Endothelial cell of umbilical vein (primary cell): ENCODE measurements around the gene IP6K3. TPM values are rescaled to one million over a fixed set of nuclear protein-coding genes. Genes with fewer than 3 reads are reported as not detected.

Experiments
- BruUV-seq: library from RNA; stranded (reverse); fragments of 400-500 nt; replicated peaks from 2 replicates; lab custom pipeline; 2021; lab: Mats Ljungman, UMichigan
- CTCF ChIA-PET: fragments of 300-600, 350-600 bp; sonication (Branson Sonifier 250); formaldehyde crosslinking; loops from one replicate; lab custom pipeline; 2021; ENCODE audit warnings: antibody characterized with exemption, inconsistent platforms; lab: Charles Lee
- POLR2A ChIA-PET: fragments of 300-600, 350-600 bp; sonication (Branson Sonifier 250); formaldehyde crosslinking; loops from one replicate; lab custom pipeline; 2021; ENCODE audit warnings: antibody characterized with exemption, inconsistent platforms; lab: Charles Lee
- DNase-seq: peaks from one replicate; pipeline ENCODE4 v3.0.0-alpha.2; 2011; ENCODE audit warnings: low read depth, low spot score
- FAIRE-seq: peaks from 2 replicates; lab custom pipeline; 2011; peaks lifted over from hg19 to GRCh38; lab: Jason Lieb, UNC
- H2AFZ ChIP-seq: 2 replicates; pipeline ENCODE4 v1.6.0; 2012; ENCODE audit warnings: low read depth, low read length, control low read depth, inconsistent platforms
- H3K27ac ChIP-seq: 2 replicates; pipeline ENCODE4 v1.5.1; 2011; ENCODE audit warnings: low read depth, mild to moderate bottlenecking, control low read depth, low read length, moderate library complexity; ENCODE audit not compliant: insufficient read depth
- H3K27me3 ChIP-seq, 2 experiments: 2 replicates each; pipeline versions ENCODE4 v1.6.0 to v1.6.1; 2011; ENCODE audit warnings: low read length in 2 of 2, mixed read lengths in 1 of 2; ENCODE audit not compliant: control insufficient read depth in 2 of 2, insufficient read depth in 2 of 2
- H3K36me3 ChIP-seq, 2 experiments: 2 replicates in 1 of 2; 3 replicates in 1 of 2; pipeline ENCODE4 v1.5.1; 2011; ENCODE audit warnings: low read length in 2 of 2, mild to moderate bottlenecking in 1 of 2, moderate library complexity in 1 of 2; ENCODE audit not compliant: control insufficient read depth in 2 of 2, insufficient read depth in 2 of 2; ENCODE audit errors: extremely low read depth in 1 of 2
- H3K4me1 ChIP-seq: 3 replicates; pipeline ENCODE4 v1.5.1; 2011; ENCODE audit warnings: mild to moderate bottlenecking, low read length; ENCODE audit not compliant: control insufficient read depth, insufficient read depth; ENCODE audit errors: extremely low read depth
- H3K4me2 ChIP-seq: 2 replicates; pipeline ENCODE4 v1.6.1; 2011; ENCODE audit warnings: low read length, control low read depth, mixed read lengths; ENCODE audit not compliant: insufficient read depth
- H3K4me3 ChIP-seq, 3 experiments: fragments of 200-600 bp in 1 of 3; sonication (generic), shearing (Covaris generic) in 1 of 3; replicated peaks in 1 of 3; 2 replicates each; pipeline ENCODE4 v1.5.1; 2011 to 2016; ENCODE audit warnings: control low read depth in 3 of 3, low read length in 3 of 3, mild to moderate bottlenecking in 2 of 3, inconsistent platforms in 1 of 3, low read depth in 1 of 3, moderate library complexity in 1 of 3; ENCODE audit not compliant: insufficient read depth in 1 of 3
- H3K79me2 ChIP-seq: 2 replicates; pipeline ENCODE4 v1.6.0; 2012; ENCODE audit warnings: low read length, inconsistent platforms; ENCODE audit not compliant: control insufficient read depth, insufficient read depth
- H3K9ac ChIP-seq: replicated peaks from 2 replicates; pipeline ENCODE3; 2011; ENCODE audit warnings: low read length, control low read depth; ENCODE audit not compliant: insufficient read depth; ENCODE audit errors: extremely low read depth
- H3K9me1 ChIP-seq: replicated peaks from 3 replicates; pipeline ENCODE4 v1.6.0; 2011; ENCODE audit warnings: mild to moderate bottlenecking, low read length; ENCODE audit not compliant: control insufficient read depth, insufficient read depth; ENCODE audit errors: extremely low read depth
- H3K9me3 ChIP-seq: replicated peaks from 2 replicates; pipeline ENCODE4 v1.5.1; 2012; ENCODE audit warnings: low read length, inconsistent platforms; ENCODE audit not compliant: control insufficient read depth, insufficient read depth
- H4K20me1 ChIP-seq: replicated peaks from 2 replicates; pipeline ENCODE3; 2011; ENCODE audit warnings: mild to moderate bottlenecking, low read length; ENCODE audit not compliant: control insufficient read depth, insufficient read depth; ENCODE audit errors: extremely low read depth
- EZH2 ChIP-seq: IDR thresholded peaks from 2 replicates; pipeline ENCODE4 v1.6.1; 2012; ENCODE audit warnings: borderline replicate concordance, low read depth, mild to moderate bottlenecking, moderate library complexity, low read length, inconsistent platforms; ENCODE audit not compliant: severe bottlenecking
- FOS ChIP-seq: IDR thresholded peaks from 2 replicates; pipeline ENCODE4 v1.6.1; 2011; ENCODE audit warnings: mild to moderate bottlenecking, low read length, moderate library complexity, borderline replicate concordance; ENCODE audit not compliant: insufficient read depth
- GATA2 ChIP-seq: IDR thresholded peaks from 2 replicates; pipeline ENCODE4 v1.7.0; 2011; ENCODE audit warnings: low read depth, mild to moderate bottlenecking, moderate library complexity, mixed read lengths, low read length; ENCODE audit not compliant: insufficient read length, insufficient read depth
- JUN ChIP-seq: IDR thresholded peaks from 2 replicates; pipeline ENCODE4 v1.6.1; 2011; ENCODE audit warnings: borderline replicate concordance, low read depth; ENCODE audit not compliant: insufficient read length, insufficient read depth
- MYC ChIP-seq: IDR thresholded peaks from one replicate; pipeline ENCODE4 v1.6.1; 2011; ENCODE audit warnings: mild to moderate bottlenecking, low read depth, low read length
- POLR2AphosphoS5 ChIP-seq: IDR thresholded peaks from 2 replicates; pipeline ENCODE4 v1.6.1; 2012; ENCODE audit warnings: low read depth, mild to moderate bottlenecking, control low read depth, low read length, moderate library complexity; ENCODE audit not compliant: insufficient read depth
- dilution Hi-C: fragments of 300-500 bp; cut with MboI; formaldehyde crosslinking; loops from one replicate; pipeline ENCODE4 v1.15.0; 2019; ENCODE audit warnings: low sequenced_read_pairs; ENCODE audit not compliant: extremely low pct_ligation_motif_present
- intact Hi-C: fragments of 100-400 bp; cut with micrococcal nuclease; formaldehyde crosslinking; loops from one replicate; pipeline ENCODE4 v1.10.0; 2022
- polyA plus RNA-seq, 4 experiments: library from polyadenylated mRNA; depleted of rRNA in 3 of 4; stranded (reverse) in 3 of 4; unstranded in 1 of 4; fragments of >200 nt; gene quantifications; 2 replicates each; pipeline versions ENCODE4 v1.2.1 to v1.2.3, GENCODE V29; 2011 to 2012; ENCODE audit warnings: missing spikeins in 1 of 4
- total RNA-seq: library from RNA; stranded (reverse); gene quantifications from 2 replicates; pipeline ENCODE4 v1.2.3, GENCODE V29; 2021
- TF ChIP-seq, protein P1 (sequence below), 2 donors: IDR thresholded peaks; 1 replicate in 1 of 2; 2 replicates in 1 of 2; pipeline ENCODE4 v1.5.1; 2011; ENCODE audit warnings: low read length in 2 of 2, mild to moderate bottlenecking in 2 of 2, moderate library complexity in 2 of 2, control low read depth in 1 of 2, inconsistent platforms in 1 of 2, low read depth in 1 of 2; ENCODE audit not compliant: insufficient read depth in 1 of 2; ENCODE audit errors: extremely low read depth in 1 of 2

The IP6K3 gene
- total and polyA plus RNA-seq, 2 donors (not counting 3 experiments of a cell fraction or from before 2014, with no cell fraction given), result not detected

DNA sequence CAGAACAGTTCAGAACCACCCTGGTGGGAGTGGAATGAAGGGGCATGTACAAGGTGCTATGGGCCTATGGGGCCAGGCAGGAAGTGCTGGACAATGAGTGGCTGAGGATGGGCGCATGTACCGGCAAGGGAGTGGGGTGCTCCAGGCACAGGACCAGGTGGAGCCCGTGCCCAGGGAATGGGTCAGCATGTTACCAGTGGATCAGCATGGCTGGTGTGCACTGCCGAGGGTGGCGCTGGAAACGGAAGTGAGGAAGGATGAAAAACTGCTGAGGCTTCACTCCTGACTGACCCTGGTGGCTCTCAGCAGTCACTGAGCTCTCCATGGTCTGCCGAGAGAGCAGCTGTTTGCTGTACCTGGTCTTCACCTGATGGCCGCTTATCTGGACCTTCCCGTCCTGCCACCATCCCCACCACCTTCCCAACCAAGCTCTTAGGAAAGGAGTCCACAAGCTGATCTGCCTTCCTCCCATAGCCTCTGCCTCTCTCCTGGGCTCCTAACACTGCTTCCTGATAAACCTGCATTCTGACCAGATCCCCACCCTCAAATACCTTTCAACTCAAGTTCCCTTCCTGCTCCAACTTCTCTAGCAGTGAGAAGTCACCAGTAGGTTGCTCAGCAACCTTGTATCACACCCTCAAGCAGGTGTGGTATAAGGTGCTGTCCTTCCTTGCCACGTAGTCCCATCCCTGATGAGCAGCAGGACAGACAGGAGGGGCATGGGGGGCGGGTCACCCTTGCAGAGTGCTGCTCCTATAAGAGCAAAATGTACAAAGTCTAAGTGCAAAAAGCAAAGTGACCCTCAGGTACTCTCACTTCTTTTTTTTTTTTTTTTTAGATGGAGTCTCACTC lies 42.3 kb downstream of the IP6K3 start:
- Histone ChIP-seq H4K20me1 (no peaks in the 10 kb centered on the region), H3K4me1 (peaks cover 15% of the 10 kb centered on the region), H3K9ac (no peak overlapping the region), H3K4me2 (no peak overlapping the region), H3K9me1 (no peaks in the 10 kb centered on the region), H3K27me3 (no peaks in the 10 kb centered on the region), H2AFZ (no peak overlapping the region), H3K4me3 (no peak overlapping the region), H3K79me2 (peaks cover 8% of the 10 kb centered on the region), H3K27ac (no peak overlapping the region), H3K36me3 (peaks cover 4% of the 10 kb centered on the region in 2 experiments), H3K9me3 (no peaks in the 10 kb centered on the region)
- intact Hi-C loops (no loop called here), dilution Hi-C loops (no loop called here)
- TF ChIP-seq GATA2 (no peak), POLR2AphosphoS5 (peak; percentile 22)
- BruUV-seq, result no TSS peak
- CTCF ChIA-PET, result interaction anchor here (1.3 to 2.4 kb wide), 3 partner anchors 7 to 115 kb away, joined by 5 to 8 read pairs (median 6); no protein-coding TSS in a partner anchor
- DNase-seq, result no peak
- no peak for FAIRE-seq
- POLR2A ChIA-PET, result no interaction called here

- Histone ChIP-seq H2AFZ (no peak overlapping the region), H3K27me3 (no peaks in the 10 kb centered on the region), H3K9me3 (no peaks in the 10 kb centered on the region), H4K20me1 (no peaks in the 10 kb centered on the region), H3K9ac (no peak overlapping the region), H3K36me3 (peaks cover 0 to 2% of the 10 kb centered on the region in 2 experiments), H3K9me1 (no peaks in the 10 kb centered on the region), H3K4me3 (no peak overlapping the region), H3K4me1 (peaks cover 26% of the 10 kb centered on the region), H3K4me2 (no peak overlapping the region), H3K79me2 (no peaks in the 10 kb centered on the region), H3K27ac (no peak overlapping the region)
- no peak for TF ChIP-seq MYC
- no peak for TF ChIP-seq EZH2
- TF ChIP-seq, protein P1, sequence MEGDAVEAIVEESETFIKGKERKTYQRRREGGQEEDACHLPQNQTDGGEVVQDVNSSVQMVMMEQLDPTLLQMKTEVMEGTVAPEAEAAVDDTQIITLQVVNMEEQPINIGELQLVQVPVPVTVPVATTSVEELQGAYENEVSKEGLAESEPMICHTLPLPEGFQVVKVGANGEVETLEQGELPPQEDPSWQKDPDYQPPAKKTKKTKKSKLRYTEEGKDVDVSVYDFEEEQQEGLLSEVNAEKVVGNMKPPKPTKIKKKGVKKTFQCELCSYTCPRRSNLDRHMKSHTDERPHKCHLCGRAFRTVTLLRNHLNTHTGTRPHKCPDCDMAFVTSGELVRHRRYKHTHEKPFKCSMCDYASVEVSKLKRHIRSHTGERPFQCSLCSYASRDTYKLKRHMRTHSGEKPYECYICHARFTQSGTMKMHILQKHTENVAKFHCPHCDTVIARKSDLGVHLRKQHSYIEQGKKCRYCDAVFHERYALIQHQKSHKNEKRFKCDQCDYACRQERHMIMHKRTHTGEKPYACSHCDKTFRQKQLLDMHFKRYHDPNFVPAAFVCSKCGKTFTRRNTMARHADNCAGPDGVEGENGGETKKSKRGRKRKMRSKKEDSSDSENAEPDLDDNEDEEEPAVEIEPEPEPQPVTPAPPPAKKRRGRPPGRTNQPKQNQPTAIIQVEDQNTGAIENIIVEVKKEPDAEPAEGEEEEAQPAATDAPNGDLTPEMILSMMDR (IDR thresholded peaks at IDR 0.05; ENCODE audit: extremely low read depth in 1 of 2, insufficient read depth in 1 of 2, low read depth in 1 of 2, low read length in 2 of 2), result peak; percentile 56 to 60
- TF ChIP-seq GATA2, result no peak
- no peak for TF ChIP-seq JUN
- TF ChIP-seq POLR2AphosphoS5, result no peak
- no peak for TF ChIP-seq FOS
- ChIA-PET POLR2A (no interaction called here), CTCF (interaction anchor here (0.9 to 2.4 kb wide), 5 partner anchors 9 to 113 kb away, joined by 4 to 8 read pairs (median 5); partner anchors contain the start of gene UQCC2)
- no TSS peak for BruUV-seq
- intact Hi-C loops, result no loop called here
- FAIRE-seq, result peak; percentile 61
- dilution Hi-C loops, result no loop called here
- DNase-seq, result peak; percentile 52
Observed at GRCh38 chr6:33702345-33702977, 44.2 kb downstream of the IP6K3 start.
